Measurements from ENCODE around the gene CRLF1.

The CRLF1 gene, protein sequence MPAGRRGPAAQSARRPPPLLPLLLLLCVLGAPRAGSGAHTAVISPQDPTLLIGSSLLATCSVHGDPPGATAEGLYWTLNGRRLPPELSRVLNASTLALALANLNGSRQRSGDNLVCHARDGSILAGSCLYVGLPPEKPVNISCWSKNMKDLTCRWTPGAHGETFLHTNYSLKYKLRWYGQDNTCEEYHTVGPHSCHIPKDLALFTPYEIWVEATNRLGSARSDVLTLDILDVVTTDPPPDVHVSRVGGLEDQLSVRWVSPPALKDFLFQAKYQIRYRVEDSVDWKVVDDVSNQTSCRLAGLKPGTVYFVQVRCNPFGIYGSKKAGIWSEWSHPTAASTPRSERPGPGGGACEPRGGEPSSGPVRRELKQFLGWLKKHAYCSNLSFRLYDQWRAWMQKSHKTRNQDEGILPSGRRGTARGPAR

DNA sequence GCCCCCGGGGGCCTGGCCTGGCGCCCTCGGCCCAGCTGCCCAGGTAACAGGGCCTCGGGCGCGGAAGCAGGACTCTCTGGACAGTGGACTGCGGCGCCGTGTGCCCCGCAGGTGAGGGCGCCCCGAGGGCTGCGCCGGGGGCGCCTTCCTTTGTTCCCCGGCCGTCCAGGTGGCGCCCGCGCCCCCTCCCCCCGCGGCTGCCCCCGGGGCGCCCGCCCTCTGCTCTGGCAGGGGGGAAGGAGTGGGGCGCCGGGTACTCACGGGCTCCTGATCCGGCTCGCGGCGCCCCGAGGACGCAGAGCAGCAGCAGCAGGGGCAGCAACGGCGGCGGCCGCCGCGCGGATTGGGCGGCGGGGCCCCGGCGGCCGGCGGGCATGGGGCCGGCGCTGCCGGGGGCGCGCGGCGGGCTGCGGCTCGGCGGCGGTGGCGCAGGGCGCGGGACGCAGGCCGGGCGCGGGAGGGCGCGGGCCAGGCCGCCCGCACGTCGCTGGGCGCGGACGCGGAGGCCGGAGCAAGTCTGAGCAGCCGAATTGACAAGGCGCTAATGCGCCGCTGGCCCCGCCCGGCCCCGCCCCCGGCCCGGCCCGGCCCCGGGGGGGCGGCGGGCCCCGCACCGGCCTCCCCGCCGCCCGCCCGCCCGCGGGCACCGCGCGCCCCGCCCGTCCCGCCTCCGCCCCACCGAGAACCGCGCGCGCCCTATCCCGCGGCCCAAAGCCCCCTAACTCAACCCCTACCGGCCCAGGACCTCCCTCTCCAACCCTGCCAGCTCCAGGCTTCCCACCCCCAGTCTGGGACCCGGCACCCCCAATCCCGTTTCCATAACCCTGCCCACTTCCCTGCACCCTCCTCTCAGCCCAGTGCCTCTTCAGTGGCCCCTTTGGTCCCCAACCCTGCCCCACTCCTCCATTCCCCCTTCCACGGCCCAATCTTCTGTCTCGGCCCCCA lies at the start of gene CRLF1:
CRLF1 (minus strand) TSS at position 519 of the 945 bp plus-strand sequence; CDS start at position 376, 143 bp downstream.
- DNase-seq: no peak

DNA sequence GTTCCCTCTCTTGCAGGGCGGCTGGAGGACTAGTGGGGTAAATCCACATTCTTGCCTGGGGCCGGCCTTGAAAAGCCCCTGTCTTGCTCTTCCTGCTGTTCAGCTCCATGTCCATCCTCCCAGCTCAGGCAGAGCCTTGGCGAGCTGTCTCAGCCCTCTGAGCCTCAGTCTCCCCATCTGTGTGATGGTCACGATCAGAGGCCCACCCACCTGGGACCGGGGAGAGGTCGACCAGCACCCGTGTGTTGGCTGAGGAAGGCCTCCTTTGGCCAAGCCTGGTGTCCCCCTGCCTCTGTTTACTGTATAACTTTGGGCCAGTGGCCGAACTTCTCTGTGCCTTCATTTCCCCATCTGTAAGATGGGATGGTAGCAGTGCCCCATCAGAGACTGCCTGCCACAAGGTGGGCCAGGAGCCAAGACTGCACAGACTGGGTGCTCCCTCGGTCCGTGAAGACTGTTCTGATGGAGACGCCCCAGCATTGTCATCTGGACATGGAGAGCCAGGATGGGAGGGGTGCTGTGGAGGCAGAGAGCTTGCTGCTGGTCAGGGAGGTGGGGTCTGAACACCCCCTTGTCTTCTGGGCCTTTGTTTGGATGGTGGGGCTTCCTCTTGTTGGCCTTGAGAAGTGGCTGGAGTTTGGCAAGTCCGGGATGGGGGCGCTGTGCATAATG lies 48.7 kb upstream of the CRLF1 start:
- no peak for DNase-seq

DNA sequence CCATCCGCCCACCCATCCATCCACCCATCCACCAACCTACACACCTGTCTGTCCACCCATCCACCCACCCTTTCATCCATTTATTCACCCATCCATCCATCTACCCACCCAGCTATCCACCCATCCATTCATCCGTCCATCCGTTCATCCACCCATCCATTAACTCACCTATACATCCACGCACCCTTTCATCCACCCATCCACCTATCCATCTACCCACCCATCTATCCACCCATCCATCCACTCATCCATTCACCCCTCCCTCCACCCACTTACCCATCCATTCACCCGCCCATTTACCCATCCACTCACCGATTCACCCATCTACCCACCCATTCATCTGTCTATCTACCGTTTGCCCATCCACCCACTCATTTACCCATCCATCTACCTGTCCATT lies 47.9 kb upstream of the CRLF1 start:
- DNase-seq: no peak

DNA sequence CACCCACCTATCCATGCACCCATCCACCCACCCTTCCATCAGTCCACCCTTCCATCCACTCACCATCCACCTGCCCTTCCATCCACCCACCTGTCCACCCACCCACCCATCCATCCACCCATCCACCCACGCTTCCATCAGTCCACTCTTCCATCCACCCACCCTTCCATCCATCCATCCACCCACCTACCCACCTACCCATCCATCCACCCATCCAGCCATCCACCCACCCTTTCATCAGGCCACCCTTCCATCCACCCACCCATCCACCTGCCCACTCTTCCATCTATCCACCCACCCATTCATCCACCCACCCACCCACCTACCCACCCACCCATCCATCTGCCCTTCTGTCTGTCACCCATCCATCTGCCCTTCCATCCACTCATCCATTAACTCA lies 47.3 kb upstream of the CRLF1 start:
- no peak for DNase-seq

DNA sequence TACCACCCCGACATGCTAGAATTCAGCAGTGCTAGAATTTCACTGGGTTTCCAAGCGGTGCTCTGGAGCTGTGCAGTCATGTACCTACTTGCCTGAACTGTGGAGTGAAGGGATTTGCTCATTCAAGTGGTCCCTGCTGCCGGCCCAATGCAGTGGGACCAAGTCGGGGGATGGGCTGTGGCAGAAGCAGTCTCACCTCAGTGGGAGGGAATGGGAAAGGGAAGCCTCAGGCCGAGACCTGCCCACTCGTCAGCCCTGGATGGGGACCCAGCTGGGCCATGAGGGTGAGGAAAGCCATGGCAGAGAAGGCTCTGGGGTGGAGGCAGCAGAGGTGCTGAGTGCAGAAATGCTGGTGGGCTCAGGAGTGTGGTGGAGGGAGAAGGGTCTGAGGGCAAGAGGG lies 45.1 kb upstream of the CRLF1 start:
- DNase-seq: no peak

DNA sequence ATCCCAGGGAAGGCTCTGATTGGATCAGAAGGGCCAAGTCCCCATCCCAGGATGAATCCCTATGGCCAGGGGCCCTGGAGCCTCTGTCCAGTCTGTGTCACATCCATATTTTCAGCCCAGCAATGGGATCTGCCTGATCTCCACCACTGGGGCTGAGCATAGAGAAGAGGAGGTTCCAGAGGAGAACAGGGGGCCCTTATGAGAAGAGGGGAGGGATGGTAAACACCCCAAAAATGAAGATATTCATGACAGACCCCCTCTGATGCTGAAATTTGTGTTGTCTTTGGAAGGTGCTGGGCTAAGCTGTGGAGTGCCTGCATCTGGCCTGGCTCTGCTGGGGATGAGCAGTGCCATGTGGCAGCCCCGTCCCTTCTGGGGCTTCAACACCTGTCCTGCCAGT lies 44.7 kb upstream of the CRLF1 start:
- no peak for DNase-seq

DNA sequence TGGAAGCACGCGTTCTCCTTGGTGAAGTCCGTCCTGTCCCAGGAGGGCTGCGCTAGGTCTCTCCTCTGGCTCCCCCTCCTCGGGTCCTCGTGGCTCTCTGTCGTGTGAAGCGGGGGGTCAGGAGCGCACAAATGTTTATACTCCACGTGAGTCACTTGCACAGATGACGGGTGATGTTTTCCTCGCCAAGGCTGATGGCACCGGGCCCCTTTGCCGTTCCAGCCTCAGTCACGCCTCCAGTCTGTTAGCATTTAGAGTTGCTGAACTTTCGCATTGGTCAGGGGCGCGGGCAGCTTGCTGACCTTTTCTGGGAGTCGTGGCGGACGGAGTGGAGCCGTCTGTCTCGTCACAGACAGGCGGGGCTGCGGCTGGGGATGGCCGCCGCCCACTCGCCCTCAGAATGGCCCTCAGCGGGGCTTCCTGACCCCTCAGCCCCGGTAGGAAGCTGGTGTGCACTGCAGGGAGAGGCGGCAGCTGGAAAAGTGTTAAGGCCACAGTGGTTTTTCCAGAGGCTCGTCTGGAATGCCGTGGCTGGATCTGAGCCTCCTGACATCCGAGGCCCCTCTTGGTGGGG lies 44.0 kb upstream of the CRLF1 start:
- DNase-seq: no peak

DNA sequence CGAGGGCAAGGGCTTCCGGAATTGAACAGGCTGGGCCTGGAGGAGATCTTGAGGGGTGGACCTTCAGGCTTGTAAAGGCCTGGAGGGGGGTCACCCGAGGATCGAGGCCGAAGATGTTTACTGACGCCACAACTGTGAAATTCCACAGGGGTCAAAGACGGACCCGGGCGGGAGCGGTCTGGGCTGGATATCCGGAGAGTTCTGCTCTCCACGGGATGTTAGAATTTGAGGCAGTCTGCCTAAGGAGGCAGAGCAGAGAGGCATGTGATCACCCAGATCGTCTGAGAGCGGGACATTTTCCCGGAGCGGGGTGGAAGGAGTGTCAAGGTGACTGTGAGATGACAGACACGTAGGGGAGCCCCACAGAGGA lies 43.4 kb upstream of the CRLF1 start:
- DNase-seq: no peak

DNA sequence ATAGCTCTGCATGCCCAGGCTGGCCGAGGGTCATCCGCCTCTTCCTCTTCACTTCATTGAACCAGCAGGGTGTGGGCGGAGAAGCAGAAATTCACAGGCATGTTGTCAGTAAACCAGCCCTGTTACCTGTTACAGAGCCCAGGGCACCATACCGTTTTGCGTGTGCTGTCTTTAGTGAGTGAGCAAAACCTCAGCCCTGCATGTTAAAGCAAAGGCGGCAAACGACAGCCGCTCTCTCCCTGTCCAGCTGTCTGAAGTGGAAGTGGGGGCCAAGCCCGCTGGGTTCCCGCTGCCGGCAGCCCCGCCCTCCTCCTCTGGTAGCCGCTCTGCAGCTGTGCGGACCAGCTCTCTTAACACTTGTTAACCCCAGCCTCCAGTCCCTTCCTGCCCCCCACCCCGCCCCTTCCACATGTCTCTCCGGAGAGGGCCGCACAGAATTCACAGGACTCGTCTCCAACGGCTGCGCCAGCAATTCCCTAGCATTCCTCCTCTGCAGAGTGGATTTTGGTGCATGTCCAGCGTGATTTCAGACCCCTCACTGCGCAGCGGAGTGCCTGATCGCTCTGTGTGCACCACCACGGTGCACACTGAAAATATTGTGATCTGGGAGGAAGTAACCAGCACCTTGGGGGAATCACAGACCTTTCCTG lies 42.9 kb upstream of the CRLF1 start:
- no peak for DNase-seq

DNA sequence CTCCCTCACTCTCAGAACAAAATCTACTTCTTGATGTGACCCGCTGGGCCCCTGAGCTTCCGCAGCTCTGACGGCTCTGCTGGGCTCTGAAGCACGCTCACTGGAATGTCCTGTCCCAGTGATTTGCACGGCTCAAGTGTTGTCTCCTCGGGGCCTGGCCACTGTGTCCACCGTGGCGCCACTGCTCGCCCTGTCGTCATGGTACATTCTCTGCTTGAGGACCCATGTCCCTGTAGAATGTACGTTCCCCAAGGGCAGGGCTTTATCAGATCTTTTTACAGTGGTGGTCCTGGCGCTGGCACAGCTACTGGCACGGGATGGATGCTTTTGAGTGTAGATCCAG lies 42.3 kb upstream of the CRLF1 start:
- DNase-seq: no peak

DNA sequence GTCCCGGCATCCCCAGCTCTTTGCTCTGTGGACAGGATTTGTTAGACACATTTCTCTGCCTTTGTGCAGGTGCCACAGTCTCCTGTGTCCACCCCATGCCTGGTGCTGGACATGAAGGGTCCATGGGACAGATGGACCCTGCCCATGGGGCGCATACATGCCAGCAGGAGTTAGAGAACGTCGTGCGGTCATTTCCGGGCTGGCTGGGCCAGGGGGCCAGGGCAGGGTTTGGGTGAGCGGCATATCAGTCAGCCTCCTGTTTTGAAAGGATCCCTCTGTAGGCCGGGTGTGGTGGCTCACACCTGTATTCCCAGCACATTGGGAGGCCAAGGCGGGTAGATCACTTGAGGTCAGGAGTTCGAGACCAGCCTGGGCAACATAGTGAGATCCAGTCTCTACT lies 41.2 kb upstream of the CRLF1 start:
- DNase-seq: no peak

DNA sequence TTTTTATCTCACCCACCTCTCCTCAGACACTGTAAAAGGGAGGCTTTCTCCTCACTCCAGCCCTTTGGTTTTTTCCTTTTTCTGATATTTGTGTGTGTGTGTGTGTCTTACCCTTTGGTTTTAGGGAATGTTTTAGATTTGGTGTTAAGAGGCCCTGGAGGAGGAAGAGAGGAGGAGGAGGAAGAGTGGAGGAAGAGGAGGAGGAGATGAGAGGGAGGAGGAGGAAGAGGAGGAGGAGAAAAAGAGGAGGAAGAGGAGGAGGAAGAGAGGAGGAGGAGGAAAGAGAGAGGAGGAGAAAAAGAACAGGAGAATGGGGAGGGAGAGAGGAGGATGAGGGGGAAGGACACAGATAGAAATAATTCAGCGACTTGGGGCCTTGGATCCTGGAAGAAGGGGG lies 40.8 kb upstream of the CRLF1 start:
- DNase-seq: no peak

DNA sequence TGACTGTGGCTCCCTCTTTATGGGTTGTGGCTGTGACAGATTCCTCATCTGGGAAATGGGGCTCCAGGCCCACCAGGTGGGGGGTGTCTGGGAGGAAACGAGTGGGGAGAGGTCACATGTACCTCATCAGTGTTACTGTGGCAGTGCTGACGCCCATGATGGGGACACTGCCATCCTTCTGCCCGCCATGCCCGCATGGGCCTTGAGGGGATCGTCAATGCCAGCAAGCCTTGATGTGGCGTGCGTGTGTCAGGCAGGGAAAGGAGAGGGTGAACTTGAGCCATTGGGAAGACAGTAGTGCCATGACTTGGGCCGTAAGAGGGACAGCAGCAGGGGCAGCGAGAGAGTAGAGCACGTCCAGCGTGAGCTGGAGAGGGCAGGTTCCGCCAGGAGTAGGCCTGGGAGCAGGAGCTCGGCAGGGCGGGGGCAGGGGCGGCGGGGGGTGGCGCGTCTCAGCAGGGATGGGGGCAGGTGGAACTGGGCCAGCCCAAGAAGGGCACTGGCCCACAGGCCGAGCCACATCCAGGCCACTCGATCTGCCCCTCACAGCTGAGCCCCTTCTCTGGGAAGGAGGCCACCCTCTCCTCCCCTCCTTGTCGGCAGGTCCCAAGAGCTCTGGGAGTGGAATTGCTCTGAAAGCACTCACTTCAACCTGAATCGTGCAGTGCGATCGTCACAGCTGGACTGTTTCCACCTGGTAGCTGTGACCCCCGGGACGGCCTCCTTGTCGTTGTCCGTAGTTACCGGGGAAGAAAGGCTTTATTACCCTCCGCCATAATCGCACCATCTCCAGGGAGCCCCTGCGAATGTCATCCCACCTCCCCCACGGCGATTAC lies 40.2 kb upstream of the CRLF1 start:
- no peak for DNase-seq

DNA sequence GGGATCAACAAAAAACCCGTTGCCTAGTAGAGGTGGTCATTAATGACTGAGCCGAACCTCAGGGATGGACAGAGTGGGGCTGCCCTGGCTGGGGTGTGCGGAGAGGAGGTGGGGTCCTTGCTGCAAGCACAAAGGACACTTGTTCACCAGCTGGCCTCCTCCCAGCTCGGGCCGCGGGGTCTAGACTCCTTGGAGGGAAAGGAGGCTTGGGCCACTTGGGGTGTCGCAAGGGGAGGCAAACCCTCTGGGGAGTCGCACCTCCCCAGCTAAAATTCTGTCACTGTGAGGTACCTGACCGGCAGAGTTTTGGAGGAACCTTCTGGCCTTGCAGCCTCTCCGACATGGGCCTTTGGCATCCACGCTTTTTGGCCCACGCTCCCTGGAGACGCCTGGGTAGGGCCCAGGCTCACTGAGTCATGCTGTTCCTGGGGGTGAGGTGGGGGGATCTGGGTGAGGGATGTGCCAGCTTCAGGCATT lies 38.5 kb upstream of the CRLF1 start:
- DNase-seq: no peak

DNA sequence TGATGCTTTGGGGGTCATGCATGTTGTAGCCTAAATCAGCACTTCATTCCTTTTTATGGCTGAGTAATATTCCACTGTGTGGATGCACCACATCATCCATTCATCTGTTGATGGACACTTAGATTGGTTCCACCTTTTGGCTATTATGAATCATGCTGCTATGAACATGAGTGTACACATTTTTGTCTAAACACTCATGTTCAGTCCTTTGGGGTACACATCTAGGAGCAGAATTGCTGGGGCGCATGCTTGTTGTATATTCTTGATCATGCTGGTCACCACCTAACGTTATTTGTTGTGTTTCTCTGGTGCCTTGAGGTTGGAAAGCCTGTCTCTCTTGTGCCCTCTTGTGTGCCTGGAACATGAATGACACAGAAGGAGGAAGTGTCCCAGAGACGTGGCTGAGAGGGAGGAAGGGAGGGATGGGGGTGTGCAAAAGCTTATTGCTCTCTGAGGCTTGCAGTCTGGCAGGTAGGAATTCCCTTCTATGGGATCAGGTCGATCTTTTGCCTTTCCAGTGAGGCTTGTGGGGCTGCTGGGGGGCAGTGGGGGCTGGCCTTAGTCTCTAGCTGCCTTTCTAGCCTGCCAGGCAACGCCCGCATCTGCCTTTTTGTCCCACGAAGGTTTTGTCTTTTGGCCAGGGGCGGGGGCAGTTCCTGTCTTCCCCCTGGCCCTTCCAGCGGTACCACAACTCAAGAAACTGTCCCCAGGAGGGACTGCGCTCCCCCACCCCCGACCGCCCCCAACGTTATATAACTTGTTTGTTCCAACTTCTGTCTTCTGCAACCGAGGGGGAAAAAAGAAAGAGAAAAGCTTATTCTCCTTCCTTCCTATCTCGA lies 37.8 kb upstream of the CRLF1 start:
- no peak for DNase-seq

DNA sequence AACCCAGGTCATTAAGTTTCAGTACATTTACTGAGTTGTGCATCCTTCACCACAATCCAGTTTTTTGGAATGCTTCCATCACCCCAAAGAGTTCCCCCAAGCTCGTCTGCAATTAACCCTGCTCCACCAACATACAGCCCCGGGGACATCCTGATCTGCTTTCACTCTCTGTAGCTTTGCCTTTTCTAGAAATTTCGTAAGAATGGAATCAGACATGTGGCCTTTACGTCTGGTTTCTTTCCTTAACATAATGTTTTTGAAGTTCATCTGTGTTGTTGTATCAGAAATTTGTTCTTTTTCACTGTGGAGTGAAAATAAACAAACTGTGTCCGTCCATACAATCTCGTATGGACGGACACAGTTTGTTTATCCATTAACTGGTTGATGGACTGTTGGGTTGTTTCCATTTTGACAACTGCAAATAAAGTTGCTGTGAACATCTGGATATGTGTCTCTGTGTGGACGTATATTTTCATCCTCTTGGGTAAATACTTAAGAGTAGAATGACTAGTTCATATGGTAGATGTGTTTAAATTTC lies 33.2 kb upstream of the CRLF1 start:
- no peak for DNase-seq

DNA sequence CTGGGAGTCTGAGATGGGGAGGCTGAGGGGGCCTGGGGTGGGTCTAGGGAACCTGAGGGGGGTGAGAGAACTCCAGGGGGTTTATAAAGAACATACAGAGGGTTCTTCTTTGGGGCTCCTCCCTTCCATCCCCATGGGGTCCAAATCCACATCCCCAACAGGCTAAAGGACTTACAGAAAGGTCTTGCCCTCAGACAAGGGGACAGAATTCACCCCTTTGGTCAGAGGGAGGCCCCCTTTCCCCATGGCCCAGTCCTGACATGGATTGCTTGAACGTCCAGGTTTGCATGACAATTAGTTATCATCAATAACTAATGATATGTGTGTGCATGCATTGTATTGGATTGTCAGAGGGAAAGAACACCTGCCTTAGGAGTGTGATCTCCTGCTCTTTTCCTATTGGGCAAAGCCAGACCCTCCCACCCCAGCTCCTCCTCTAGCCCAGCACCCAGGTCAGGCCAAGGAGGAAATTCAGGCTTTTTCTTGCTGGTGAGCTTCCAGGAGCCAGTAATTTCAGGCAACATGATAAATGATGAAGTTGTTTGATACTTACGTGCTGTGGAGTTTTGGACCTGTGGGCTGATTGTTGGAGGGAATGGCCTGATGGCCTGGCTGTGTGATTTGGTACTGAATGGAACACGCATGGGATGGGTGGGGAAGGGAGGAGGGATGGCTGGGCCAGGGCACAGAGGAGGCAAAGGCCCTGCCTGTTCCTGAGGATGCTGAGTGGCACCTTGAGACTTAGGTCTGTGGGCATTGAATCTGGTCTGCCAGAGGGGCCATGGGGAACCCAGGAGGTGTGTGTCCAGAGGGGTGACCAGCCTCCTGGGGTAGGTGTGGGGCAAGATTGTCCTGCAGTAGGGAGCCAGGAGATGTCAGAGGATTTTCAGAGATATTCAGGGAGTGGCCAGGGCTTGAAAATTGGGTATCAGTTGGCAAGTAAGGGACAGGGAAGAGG lies 31.4 kb upstream of the CRLF1 start:
- no peak for DNase-seq

DNA sequence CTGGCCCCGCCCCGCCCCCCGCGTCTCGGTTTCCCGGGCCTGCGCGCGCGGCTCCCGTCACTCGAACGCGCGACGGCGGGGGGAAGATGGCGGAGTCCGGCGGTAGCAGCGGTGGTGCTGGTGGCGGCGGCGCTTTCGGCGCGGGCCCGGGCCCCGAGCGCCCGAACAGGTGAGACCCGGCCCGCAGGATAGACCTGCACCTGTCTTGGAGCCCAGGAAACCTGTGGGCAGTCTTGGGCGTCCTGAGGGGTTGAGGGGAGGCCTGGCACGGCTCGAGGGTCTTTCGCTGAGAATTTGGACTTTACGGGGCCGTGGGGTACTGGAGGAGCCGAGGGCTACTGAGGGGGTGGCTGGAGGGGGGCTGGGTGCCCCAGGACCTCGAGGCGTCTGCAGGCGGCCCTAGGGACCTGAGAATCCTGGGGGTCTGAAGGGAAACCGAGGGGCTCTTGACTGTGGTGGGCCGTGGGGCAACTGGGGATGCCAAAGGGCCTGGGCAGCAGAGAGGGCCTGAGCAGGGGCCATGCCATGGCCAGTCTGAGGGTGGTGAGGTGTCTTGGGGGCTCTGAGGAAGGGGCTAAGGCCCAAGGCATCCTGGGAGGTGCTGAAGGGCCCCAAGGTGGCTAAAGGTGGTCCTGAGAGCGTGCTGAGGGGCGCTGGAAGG lies 30.5 kb upstream of the CRLF1 start, which contains the start of gene KLHL26:
KLHL26 (plus strand) TSS at position 60 of the 661 bp plus-strand sequence; CDS start at position 87, 27 bp downstream.
- no peak for DNase-seq

Data from NCI-H1092 (cell line).